LNCAP (cell line): ENCODE measurements around the gene CLSTN2.

ENCODE experiments used
- CTCF ChIP-seq: fragments of 450-650 bp; IDR thresholded peaks from 2 replicates; pipeline ENCODE4 v1.5.1; 2017; ENCODE audit warnings: mild to moderate bottlenecking

The CLSTN2 gene

GRCh38 chr3:140530603-140531002 is 595.6 kb downstream of the CLSTN2 start:
- TF ChIP-seq CTCF: no peak

DNA sequence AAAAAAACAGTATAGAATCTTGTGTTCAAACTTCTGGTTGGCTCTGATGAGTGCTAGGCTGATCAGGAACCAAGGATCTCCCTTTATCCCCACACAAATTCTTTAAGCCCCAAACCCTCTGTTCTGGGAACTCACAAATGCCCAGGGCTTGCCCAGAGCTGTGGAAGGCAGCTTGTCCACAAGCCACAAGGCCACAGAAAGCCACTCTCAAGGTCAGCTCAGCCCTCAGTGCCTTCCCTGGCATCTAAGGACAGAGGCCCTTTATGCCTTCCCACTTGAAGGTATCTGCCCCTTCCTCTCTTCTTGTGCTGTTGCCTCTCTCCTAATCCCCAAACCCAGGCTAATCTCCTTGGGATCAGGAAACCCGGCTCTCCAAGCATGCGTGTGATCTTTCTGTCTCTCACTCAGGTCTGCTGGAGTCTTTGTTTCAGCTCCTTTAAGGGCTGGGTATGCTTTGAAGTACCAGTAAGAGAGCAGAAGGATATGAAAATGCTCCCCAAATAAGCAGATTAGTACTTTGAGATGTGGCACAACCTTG is 597.9 kb downstream of the CLSTN2 start:
- no peak for TF ChIP-seq CTCF

DNA sequence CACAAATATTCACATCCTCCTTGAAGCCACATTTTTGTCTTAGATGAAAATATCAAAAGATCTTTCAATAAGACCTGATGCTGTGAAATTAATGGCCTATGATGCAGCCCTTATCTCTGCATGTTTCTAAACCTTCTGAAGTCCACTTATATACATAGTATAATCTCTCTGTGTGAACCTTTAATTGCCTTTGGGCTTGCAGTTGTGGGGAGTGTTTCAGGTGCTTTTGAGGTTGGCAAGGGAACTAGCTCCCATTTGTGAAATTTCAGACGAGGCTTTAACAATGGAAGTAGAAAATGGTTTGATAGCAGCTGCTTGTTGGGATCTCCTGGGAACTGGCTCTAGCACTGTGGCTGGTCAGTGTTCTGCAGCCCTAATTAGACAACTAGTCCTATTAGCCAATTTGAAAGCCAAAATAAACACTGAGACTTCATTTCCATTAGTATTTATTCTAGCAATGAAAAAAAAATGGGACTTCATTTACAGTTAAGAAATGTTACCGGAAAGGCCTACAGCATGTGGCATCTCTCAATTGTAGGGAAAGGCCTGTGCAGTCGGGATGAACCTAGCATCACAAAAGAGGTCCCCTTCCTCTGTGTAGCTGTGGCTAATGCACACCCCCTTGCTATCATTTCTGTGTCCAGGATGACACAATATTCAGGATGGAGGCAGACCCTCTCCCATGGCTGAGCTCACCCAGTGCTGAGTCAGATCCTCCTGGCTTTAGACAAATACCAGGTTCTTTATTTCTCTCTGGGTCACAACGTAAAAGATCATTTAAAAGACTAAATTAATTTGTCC is 602.1 kb downstream of the CLSTN2 start:
- TF ChIP-seq CTCF: no peak

DNA sequence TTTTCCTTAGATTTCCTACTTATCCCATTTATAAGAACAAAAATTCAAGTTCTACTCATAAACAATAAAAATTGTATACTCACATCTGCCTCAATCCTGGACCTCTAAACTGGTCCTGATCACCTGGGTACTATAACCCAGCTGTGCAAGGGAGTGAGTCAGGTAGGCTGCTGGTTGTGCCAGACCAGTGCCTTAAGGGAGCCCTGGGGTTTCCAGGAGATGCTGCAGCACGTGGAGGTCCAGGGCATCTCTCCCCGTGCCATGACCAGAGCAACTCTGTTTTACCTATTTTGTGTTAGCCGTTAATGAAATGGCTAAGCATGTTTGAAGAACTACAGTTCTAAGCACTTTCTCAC is 602.7 kb downstream of the CLSTN2 start:
- no peak for TF ChIP-seq CTCF

DNA sequence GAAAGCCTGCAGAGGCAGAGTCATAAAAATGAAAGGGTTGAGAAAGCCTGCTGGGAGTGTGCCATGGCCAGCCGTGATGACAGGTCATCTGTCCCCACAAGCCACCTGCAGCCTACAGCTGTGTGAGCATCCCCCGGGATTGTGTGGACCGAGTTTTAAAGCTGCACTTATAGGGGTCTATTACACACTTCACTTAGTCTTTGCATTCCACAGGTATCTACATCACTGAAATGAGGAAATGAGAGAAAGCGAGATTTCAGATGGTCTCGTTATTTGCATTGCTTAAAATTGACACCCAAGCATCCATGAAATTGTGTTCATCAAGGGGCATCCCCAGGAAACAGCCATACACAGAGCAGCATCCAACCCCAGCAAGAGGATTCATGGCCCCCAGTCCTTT is 605.3 kb downstream of the CLSTN2 start:
- no peak for TF ChIP-seq CTCF

DNA sequence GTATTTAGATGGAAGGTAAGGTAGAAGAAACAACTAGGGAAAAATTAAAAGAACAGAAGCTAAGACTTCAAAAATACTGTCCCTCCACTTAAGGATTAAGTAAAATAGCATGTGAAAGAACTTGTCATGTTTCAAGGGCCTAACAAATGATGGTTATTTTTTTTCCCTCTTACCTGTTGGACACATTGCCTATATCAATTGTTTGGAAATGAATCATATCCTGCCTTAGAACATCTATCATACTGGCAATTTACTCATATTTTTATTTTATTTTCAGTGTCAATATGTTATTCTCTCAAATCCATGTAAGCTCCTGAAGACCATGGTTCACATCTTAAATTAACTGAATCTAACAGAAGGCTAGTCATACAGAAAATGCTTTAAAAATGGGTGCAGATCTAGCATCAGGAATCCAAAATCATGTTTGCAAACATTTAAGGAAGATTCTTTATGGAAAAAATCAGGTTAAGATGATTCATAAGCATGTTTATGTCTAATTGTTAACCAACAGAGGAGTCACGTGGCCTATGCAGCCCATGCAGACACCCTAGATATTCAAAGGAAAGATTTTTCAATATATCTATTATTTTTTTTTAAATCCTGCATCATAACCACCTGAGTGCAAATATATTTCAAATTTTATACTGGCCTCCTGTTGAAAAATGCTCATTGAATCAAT is 607.1 kb downstream of the CLSTN2 start:
- TF ChIP-seq CTCF: no peak

DNA sequence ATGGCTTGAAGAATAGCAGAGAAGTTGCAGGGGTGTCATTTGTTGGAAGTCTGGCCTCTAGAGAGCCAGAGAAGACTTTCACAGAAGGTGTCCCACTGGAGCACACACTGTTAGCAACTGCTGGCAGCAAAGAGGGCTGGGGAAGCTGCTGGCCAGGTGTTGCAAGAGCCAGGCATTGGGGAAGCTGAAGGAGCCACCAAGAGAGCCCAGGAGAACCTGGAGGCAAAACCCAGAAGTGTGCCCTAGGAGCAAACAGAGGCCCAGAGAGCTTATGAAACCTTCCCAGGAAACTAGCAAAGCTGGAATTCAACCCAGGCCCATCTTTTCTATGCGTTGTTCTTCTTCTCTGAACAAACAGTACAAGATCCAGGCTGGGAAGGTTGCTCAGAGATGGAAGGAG is 610.2 kb downstream of the CLSTN2 start:
- no peak for TF ChIP-seq CTCF
